GM21528 (cell line): Measurements from ENCODE around the gene POLA2.
"Not testable (repeated sequence)": the region's sequence is repeated elsewhere in the genome, so short reads cannot be mapped to it uniquely, and the experiment has no call there.

ENCODE experiments used
- ATAC-seq: cut with Tn5 transposase; IDR thresholded peaks from one replicate; pipeline ENCODE4 v1.9.1; 2021; ENCODE audit warnings: mild to moderate bottlenecking, moderate library complexity; ENCODE audit not compliant: unreplicated experiment, low FRiP score

POLA2 gene, protein sequence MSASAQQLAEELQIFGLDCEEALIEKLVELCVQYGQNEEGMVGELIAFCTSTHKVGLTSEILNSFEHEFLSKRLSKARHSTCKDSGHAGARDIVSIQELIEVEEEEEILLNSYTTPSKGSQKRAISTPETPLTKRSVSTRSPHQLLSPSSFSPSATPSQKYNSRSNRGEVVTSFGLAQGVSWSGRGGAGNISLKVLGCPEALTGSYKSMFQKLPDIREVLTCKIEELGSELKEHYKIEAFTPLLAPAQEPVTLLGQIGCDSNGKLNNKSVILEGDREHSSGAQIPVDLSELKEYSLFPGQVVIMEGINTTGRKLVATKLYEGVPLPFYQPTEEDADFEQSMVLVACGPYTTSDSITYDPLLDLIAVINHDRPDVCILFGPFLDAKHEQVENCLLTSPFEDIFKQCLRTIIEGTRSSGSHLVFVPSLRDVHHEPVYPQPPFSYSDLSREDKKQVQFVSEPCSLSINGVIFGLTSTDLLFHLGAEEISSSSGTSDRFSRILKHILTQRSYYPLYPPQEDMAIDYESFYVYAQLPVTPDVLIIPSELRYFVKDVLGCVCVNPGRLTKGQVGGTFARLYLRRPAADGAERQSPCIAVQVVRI

DNA sequence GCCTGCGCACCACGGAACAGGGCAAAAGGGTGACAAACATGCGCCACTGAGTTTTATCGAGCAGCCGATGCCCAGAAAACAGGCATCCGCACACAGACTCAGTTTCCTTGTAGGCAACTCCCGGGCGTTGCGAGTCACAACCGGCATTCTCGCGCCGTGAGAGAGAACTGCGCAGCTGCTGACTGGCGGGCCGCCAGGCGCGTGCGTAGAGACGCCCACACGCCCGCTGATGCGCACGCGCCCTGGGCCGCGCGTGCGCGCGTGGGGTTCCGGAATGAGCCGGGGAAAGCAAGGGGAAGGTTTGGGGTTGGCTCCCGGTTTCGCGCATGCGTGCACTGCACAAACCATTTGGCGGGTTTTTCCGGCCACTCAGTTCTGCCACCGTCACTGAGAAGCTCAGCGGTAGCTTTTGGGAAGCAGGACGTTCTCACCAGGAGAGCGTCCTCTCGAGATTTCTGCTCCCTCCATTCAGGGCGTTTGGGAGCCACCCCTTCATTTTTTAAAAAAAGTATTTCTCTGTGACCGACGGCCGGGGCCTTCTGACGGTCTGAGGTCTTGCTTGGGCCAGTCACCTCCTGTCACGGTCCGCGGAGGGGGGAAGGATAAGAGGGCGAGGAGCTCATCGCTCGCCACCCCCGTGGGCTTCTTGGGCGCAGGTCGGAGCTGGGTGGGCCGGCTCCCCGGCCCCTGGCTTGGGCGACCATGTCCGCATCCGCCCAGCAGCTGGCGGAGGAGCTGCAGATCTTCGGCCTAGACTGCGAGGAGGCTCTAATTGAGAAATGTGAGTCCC is at the start of gene POLA2:
Gene POLA2 (plus strand): TSS at position 372 of the 790 bp plus-strand sequence. CDS start 331 bp downstream, at position 703.
- peak; percentile 75 for ATAC-seq

DNA sequence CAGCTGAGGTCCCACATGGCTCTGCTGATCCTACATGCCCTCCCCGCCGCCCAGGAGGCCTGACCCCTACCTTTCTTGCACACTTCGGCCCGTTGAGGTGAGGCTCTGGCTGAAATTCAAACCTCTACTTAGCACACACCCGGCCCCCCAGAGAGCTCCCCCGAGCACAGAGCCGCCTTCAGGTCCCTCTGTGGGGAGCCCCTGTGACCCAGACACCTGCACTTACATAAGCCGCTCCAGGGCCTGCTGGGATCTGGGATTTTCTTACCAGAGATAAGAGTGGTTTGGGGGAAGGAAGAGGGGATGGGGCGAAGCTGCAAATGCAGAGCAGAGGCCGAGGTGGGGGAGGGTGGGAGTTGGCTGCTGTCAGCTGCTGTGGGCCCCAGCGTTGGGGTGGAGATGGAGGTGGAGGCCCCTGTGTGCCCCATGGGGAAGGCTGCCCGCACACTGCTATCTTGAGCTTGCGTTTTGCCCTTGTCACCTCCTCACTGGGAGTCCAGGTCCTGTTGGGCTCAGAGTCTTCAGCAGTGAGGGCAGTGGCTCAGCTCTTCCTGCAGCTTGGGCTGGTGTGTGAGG is 49.4 kb upstream of the POLA2 start:
- ATAC-seq, result no peak

DNA sequence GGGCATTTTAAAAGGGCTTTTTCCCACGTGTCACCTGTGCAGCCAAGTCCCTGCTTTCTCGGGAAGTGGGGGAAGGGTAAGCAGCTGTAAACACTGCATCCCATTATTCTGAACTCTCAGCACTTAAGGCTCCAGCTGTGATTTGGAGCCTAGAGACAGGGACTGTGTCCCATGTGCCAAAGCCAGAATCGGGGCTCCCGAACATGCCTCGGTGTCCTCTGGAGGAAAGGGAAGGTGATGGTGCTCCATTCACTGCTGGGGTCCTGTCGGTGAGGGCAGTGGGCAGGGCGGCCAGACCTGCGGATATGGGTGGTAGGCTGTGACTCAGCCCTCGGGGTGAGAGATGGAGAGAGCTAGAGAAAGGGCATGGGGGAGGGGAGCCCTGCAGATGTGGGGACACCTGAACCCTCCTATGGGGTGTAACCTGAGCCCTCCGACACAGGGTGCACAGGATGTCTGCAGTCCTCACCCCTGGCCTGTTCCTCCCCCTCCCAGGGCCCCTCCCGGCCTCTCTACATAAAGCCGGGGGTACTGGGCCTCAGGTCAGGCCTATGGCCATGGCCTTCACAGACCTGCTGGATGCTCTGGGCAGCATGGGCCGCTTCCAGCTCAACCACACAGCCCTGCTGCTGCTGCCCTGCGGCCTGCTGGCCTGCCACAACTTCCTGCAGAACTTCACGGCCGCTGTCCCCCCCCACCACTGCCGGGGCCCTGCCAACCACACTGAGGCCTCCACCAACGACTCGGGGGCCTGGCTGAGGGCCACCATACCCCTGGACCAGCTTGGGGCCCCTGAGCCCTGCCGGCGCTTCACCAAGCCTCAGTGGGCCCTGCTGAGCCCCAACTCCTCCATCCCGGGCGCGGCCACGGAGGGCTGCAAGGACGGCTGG is 48.2 kb upstream of the POLA2 start:
- ATAC-seq, result no peak

DNA sequence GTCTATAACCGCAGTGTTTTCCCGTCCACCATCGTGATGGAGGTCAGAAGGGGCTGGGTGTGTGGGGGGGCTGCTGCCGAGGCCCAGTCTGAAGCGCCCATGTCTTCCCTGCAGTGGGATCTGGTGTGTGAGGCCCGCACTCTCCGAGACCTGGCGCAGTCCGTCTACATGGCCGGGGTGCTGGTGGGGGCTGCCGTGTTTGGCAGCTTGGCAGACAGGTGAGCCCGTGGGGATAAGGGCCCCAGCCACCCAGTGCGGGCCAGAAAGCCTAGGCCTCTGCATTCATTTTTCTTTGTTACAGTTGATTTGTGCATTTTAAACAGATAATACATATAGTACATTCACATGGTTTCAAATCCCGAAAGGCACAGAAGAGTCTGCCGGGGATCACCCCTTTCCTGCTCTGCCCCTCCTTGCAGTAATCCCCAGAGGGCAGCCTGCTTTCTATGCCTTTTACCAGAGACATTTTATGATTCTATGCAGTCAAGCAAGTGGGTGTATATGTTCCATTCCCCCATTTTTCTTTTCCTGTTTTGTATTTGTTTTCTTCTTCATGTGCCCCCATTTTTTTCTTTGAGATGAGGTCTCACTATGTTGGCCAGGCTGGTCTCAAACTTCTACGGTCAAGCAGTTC is 47.4 kb upstream of the POLA2 start:
- no peak for ATAC-seq

DNA sequence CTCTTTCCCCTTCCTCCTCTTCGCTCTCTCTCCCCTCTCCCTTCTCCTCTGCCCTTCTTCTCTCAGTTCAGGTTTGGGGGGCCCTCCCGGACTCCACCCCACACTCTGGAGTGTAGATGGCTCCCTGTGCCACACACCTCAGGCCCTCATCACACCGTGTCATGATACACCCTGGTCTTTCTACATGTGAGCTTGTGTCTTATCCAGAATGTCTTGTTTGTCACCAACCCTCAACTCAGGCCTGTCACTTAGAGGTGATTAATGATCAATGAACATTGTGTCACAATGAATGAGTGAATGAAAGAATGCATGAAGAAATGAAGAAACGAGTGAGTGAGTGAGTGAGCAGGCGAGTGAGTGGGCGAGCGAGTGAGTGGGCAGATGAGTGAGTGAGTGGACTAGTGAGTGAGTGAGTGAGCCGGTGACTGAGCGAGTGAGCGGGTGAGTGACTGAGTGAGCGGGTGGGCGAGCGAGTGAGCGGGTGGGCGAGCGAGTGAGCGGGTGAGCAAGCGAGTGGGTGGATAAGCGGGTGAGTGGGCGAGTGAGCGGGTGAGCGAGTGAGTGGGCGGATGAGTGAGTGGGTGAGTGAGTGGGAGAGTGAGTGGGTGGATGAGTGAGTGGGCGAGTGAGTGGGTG is 46.2 kb upstream of the POLA2 start:
- ATAC-seq, result no peak

DNA sequence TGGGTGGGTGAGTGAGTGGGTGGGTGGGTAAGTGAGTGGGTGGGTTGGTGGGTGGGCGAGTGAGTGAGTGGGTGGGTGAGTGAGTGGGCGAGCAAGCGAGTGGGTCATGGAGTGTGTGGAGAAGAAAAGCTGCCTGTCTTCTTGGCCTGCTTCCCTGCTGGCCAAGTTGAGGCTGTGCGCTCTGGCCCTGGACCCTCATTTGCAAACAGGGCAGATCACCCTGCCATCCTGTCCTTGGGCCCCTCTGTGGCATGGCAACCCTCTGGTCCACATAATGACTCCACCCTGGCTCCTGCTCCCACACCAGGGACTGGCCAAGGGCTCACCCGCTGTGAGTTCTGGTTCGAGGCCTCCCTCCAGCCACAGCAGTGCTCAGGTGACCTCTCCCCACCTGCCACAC is 44.9 kb upstream of the POLA2 start:
- ATAC-seq, result no peak

DNA sequence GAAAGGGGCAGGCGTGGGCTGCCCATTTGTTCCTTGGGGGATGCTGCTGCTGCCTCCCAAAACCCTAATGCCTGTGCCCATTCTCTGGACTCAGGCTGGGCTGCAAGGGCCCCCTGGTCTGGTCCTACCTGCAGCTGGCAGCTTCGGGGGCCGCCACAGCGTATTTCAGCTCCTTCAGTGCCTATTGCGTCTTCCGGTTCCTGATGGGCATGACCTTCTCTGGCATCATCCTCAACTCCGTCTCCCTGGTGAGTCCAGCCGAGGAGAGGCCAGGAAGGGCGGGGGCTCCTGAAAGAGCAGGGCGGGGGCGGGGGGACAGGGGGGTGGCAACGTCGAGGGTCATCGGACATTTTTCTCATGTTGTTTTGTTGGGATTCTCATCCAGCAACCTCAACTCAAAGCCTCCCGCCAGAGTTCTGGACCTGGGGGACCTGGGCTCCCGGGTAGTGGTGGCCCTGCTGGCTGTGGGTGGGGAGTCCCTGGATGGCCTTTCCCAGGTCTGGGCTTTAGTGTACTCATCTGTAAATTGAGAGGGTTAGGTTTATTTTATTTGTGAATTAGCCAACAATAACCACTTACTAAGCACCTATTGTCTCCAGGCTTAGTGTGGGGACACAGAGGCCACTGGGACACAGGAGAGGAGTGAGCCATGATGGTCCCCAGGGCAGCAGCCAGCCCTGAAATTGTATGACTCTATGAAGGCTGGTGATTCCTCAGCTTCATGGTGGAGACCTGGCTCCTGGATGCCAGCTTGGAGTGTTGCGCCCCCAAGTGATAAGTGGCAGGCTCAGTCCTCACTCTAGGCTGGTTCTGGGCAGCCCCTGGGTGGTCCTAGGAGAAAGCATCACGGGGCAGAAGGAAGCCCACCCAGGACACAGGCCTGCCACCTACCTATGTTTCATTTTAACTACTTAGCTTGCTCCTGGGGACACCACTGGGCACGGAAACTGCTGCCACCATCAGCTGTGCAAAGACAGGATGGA is 44.0 kb upstream of the POLA2 start:
- ATAC-seq, result no peak

DNA sequence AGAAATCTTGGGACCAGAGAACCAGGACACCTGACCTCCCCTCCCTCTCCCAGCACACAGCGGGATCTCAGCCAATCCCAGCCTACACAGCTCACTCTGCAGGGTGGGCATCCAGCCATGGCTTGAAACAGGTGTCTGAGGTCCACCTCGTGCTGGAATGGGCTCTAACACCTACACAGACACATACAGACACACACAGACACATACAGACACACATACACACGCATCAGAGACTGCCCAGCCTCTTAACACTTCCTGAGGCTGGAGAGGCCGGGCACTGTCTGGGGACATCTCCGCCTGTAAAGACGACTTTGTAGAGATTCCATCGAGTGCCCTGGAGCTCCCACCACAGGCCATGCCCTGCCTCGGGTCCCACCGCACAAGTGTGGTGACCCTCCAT is 43.3 kb upstream of the POLA2 start:
- no peak for ATAC-seq

DNA sequence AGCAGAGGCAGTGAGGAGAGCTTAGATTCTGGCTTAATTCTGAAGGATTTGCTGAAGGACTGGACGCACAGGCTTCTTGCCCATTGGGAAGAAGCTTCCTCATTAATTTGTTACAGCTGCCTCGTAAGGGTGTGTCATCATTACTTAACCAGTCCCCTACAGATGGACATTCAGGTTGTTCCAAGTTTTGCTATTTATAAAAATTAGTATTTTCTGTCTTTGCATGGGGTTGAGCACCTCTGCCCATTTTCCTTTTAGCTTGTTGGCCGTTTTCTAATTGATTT is 41.9 kb upstream of the POLA2 start:
- no peak for ATAC-seq

DNA sequence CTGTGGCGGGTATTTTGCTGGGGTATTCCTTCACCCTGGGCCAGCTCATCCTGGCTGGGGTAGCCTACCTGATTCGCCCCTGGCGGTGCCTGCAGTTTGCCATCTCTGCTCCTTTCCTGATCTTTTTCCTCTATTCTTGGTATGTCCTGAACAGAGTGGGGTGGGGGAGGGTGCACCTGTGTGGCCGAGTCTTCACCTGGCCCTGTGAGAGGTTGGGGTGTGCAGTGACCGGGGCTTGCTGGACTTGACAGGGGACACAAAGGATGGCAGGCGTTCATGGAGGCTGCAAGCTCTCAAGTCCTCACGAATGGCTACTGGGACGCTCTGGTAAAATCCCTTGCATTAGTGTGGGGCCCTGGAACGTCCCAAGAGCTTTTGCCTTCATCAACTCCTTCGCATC is 40.7 kb upstream of the POLA2 start:
- ATAC-seq, result no peak

DNA sequence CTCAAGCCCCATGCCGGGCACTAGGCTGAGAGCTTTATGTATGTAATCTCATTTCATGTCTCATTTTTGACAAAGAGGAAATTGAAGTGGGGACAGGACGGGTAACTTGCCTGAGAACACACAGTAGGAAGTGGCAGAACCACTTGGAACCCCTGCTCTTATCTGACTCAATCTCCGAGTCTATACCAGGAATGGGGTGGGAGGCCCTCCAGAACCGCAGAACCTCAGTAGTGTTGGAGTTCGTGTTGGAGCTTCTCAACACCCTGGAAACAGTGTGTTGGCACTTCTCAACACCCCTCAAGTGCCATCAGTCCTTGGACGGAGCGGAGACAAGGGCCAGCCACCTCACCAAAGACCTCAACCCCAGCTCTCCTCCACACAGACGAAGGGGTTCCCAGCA is 38.8 kb upstream of the POLA2 start:
- no peak for ATAC-seq

DNA sequence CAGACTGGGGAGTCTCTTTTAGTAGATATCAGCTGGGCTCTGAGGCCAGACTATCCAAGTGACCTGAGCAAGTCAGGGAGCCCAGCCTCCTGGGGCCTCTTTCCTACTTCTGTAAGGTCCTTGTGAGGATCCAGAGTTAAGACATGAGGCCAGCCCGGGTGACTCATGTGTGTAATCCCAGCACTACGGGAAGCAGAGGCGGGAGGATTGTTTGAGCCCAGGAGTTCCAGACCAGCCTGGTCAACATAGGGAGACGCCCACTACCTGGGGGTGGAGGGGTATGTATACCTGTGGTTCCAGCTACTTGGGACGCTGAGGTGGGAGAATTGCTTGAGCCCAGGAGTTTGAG is 36.9 kb upstream of the POLA2 start:
- ATAC-seq, result no peak

DNA sequence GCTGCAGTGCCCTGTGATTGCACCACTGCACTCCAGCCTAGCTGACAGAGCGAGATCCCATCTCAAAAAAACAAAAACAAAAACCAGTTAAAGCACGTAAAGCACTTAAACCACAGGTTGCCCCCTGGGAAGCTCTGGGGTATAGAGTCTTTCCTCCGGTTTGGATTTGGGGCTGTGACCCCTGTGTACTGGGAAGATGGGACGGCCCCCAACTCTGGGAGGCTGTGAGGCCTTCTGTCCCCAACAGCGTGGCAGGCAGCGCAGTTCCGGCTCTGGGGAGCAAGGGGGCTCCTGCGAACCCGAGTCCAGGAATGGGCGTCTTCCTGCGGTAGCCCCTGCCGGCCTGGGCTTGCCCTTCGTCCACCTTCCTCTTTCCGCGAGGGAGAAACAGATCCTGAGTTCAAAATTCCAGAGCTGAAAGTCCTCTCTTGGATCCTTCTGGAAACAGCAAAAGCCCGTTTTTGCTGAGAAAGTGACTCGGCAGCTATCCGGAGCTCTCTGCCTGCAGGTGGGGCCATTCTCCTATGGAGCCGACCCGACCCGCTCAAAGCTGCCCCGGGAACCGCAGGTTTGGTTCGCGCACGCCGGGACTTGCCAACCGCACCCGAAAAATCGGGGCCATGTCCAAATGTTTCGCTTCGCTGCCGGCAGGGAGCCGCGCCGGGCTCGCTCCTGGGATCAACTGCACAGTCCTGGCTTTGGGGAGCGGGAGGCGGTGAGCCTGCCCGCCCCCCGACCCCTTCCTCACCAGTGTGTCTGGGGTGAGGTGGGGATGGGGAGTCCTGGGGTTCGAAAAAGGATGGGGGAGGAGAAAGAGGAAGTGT is 36.3 kb upstream of the POLA2 start:
- no peak for ATAC-seq

DNA sequence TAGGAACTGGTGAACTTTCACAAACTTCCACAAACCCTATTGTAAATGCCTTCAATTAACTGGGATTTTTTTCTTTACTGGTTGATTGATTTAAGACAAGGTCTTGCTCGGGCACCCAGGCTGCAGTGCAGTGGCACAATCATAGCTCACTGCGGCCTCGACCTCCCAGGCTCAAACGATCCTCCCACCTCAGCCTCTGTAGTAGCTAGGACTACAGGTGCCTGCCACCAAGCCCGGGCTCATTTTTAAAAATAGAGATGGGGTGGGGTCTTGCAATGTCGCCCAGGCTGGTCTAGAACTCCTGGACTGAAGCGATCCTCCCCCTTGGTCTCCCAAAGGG is 35.7 kb upstream of the POLA2 start:
- no peak for ATAC-seq

DNA sequence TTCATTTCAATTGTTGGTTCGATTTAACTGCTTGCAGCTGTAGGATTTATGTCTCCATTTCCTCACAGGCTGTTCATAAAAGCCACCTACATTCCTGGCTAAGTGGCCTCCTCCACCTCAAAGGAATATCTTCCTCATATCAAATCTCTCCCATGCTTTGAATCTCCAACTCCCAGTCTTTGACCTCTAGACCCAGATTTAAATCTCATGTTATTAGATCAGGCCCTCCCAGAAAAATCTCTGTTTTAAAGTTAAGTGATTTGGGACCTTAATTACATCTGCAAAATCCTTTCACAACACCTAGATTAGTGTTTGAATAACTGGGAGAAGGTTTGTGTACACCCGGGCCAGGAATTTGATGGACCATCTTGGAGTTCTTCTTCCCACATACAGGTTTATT is 33.9 kb upstream of the POLA2 start:
- no peak for ATAC-seq

DNA sequence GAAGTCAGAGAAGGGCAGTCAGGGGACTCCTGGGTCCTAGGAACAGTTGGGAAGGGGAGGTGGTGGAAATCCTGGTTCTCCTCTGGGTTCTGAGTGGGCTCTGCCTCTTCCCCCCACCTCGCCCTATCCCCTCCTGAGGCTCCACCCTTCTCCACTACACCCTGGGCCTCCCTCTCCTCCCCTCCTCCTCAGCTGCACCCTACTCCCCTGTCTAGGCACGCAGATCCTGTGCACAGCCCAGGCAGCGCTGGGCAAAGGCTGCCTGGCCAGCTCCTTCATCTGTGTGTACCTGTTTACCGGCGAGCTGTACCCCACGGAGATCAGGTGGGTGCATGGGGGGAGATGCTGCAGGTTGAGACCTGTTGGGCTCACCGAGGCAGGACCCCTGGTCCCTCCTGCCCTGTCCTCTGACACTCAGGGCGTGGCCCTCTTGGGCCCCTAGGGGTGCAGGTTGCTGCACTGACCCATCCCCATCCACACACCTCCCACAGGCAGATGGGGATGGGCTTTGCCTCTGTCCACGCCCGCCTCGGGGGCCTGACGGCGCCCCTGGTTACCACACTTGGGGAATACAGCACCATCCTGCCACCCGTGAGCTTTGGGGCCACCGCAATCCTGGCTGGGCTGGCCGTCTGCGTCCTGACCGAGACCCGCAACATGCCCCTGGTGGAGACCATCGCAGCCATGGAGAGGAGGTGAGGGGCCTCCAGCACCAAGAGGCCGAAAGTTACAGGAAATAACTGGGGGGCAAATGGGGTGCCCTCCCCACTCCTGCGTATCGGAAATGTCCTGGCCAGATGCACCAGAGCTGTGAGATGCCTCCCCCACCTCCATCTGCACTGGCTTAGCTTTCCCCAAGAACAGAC is 25.3 kb upstream of the POLA2 start:
- no peak for ATAC-seq

DNA sequence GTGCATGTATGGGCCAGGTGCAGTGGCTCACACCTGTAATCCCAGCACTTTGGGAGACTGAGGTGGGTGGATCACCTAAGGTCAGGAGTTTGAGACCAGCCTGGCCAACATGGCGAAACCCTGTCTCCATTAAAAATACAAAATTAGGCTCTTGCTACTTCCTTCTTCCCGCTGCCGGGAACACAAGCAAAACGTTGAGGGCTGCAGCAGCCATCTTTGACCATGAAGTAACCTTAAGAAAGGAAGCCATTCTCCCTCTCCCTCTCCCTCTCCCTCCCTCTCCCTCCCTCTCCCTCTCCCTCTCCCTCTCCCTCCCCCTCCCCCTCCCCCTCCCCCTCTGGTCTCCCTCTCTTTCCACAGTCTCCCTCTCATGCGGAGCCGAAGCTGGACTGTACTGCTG is 23.5 kb upstream of the POLA2 start:
- not testable (repeated sequence) for ATAC-seq
